ENCODE results near the gene SYT12. TPM values are rescaled to one million over a fixed set of nuclear protein-coding genes. Genes with fewer than 3 reads are reported as not detected.

SYT12 gene
- total RNA-seq, 2 experiments from 2014 or later: 0.25 to 0.72 TPM

GRCh38 chr11:67040147-67040546, 17.2 kb downstream of the SYT12 start:
- Histone ChIP-seq H4K20me1 (ENCODE audit: insufficient read depth, low read length) (no peaks in the 10 kb centered on the region), H3K36me3 (ENCODE audit: insufficient read depth, low read length) (no peaks in the 10 kb centered on the region), H3K79me2 (ENCODE audit: insufficient read depth, low read depth, low read length) (no peaks in the 10 kb centered on the region), H3K4me2 (ENCODE audit: low read length) (no peak overlapping the region), H3K9me3 (ENCODE audit: low read length) (no peaks in the 10 kb centered on the region), H3K4me1 (ENCODE audit: insufficient read depth, low read length, poor library complexity, severe bottlenecking) (no peaks in the 10 kb centered on the region), H3K4me3 (ENCODE audit: low read depth, low read length, poor library complexity, severe bottlenecking) (no peak overlapping the region), H3K9me2 (ENCODE audit: insufficient read depth, low read length) (no peaks in the 10 kb centered on the region), H2AFZ (ENCODE audit: low read length) (no peak overlapping the region), H3K27ac (ENCODE audit: low read depth, low read length, poor library complexity, severe bottlenecking) (no peak overlapping the region)
- TF ChIP-seq EZH2phosphoT487 (IDR thresholded peaks at IDR 0.05; ENCODE audit: borderline replicate concordance, low read depth, low read length): no peak
- TF ChIP-seq CTCF (conservative IDR thresholded peaks at IDR 0.05; ENCODE audit: low read length): no peak
- BruUV-seq (replicated peaks): no TSS peak
- ChIA-PET POLR2A (no interaction called here), CTCF (ENCODE audit: unreplicated experiment) (no interaction called here)
- DNase-seq (ENCODE audit: low spot score): no peak
- intact Hi-C loops (cut with micrococcal nuclease; ENCODE audit: unreplicated experiment): no loop called here

- H3K79me2 ChIP-seq (ENCODE audit: insufficient read depth, low read depth, low read length): no peaks in the 10 kb centered on the region
- H4K20me1 ChIP-seq (ENCODE audit: insufficient read depth, low read length): no peaks in the 10 kb centered on the region
- H3K27ac ChIP-seq (ENCODE audit: low read depth, low read length, poor library complexity, severe bottlenecking): no peak overlapping the region
- H2AFZ ChIP-seq (ENCODE audit: low read length): no peak overlapping the region
- no peaks in the 10 kb centered on the region for H3K36me3 ChIP-seq (ENCODE audit: insufficient read depth, low read length)
- ChIA-PET CTCF (ENCODE audit: unreplicated experiment) (no interaction called here), POLR2A (no interaction called here)
- BruUV-seq (replicated peaks): no TSS peak
- H3K4me2 ChIP-seq (ENCODE audit: low read length): no peak overlapping the region
- no peaks in the 10 kb centered on the region for H3K9me2 ChIP-seq (ENCODE audit: insufficient read depth, low read length)
- peaks cover 5% of the 10 kb centered on the region for H3K4me1 ChIP-seq (ENCODE audit: insufficient read depth, low read length, poor library complexity, severe bottlenecking)
- H3K4me3 ChIP-seq (ENCODE audit: low read depth, low read length, poor library complexity, severe bottlenecking): no peak overlapping the region
- TF ChIP-seq EZH2phosphoT487 (IDR thresholded peaks at IDR 0.05; ENCODE audit: borderline replicate concordance, low read depth, low read length): no peak
- DNase-seq (ENCODE audit: low spot score): no peak
- intact Hi-C loops (cut with micrococcal nuclease; ENCODE audit: unreplicated experiment): no loop called here
- no peaks in the 10 kb centered on the region for H3K9me3 ChIP-seq (ENCODE audit: low read length)
Observed at GRCh38 chr11:67041602-67042001, 18.7 kb downstream of the SYT12 start.

- intact Hi-C loops (cut with micrococcal nuclease; ENCODE audit: unreplicated experiment): no loop called here
- Histone ChIP-seq H3K27ac (ENCODE audit: low read depth, low read length, poor library complexity, severe bottlenecking) (no peak overlapping the region), H3K9me2 (ENCODE audit: insufficient read depth, low read length) (no peaks in the 10 kb centered on the region), H4K20me1 (ENCODE audit: insufficient read depth, low read length) (no peaks in the 10 kb centered on the region), H2AFZ (ENCODE audit: low read length) (no peak overlapping the region), H3K4me3 (ENCODE audit: low read depth, low read length, poor library complexity, severe bottlenecking) (no peak overlapping the region), H3K4me2 (ENCODE audit: low read length) (no peak overlapping the region), H3K79me2 (ENCODE audit: insufficient read depth, low read depth, low read length) (no peaks in the 10 kb centered on the region), H3K36me3 (ENCODE audit: insufficient read depth, low read length) (no peaks in the 10 kb centered on the region), H3K9me3 (ENCODE audit: low read length) (no peaks in the 10 kb centered on the region), H3K4me1 (ENCODE audit: insufficient read depth, low read length, poor library complexity, severe bottlenecking) (peaks cover 11% of the 10 kb centered on the region)
- no peak for DNase-seq (ENCODE audit: low spot score)
- POLR2A ChIA-PET: no interaction called here
- CTCF ChIA-PET (ENCODE audit: unreplicated experiment): interaction anchor here (1.2 kb wide), 1 partner anchor 16 kb away, joined by 7 read pairs; no protein-coding TSS in a partner anchor
- TF ChIP-seq EZH2phosphoT487 (IDR thresholded peaks at IDR 0.05; ENCODE audit: borderline replicate concordance, low read depth, low read length) (no peak), CTCF (conservative IDR thresholded peaks at IDR 0.05; ENCODE audit: low read length) (no peak)
- no TSS peak for BruUV-seq (replicated peaks)
Observed at GRCh38 chr11:67043572-67044349, 20.8 kb downstream of the SYT12 start.

Measured in OCI-LY7 (cell line).